CD4-positive, alpha-beta T cell (primary cell): ENCODE results near the gene MCC. TPM values are rescaled to one million over a fixed set of nuclear protein-coding genes. Genes with fewer than 3 reads are reported as not detected.

Experiments used
- ATAC-seq: fragments of 200-7000 bp; cut with Tn5 transposase; one replicate; pipeline ENCODE4 v1.10.0; 2022; ENCODE audit warnings: mild to moderate bottlenecking; ENCODE audit not compliant: poor library complexity
- CTCF ChIA-PET: fragments of 350-600 bp; sonication (Branson Sonifier 250); formaldehyde crosslinking; loops from one replicate; lab custom pipeline; 2021; ENCODE audit warnings: antibody characterized with exemption, inconsistent platforms; lab: Charles Lee
- POLR2A ChIA-PET: fragments of 350-600 bp; sonication (Branson Sonifier 250); formaldehyde crosslinking; loops from one replicate; lab custom pipeline; 2021; ENCODE audit warnings: antibody characterized with exemption, inconsistent platforms; lab: Charles Lee
- DNase-seq, 14 experiments: peaks; one replicate each; pipeline ENCODE4 v3.0.0-alpha.2; 2013 to 2020; ENCODE audit warnings: mixed read lengths in 2 of 14
- H3K27ac ChIP-seq, 2 donors: one replicate each; pipeline versions ENCODE4 v1.5.1 to v1.7.0; 2013; ENCODE audit warnings: low read length in 2 of 2, low read depth in 1 of 2, mild to moderate bottlenecking in 1 of 2
- H3K27me3 ChIP-seq, 2 experiments: 1 replicate in 1 of 2; 2 replicates in 1 of 2; pipeline versions ENCODE4 v1.6.1 to v1.7.0; 2013; ENCODE audit warnings: low read length in 2 of 2, control low read depth in 1 of 2, mild to moderate bottlenecking in 1 of 2, moderate library complexity in 1 of 2; ENCODE audit not compliant: insufficient read depth in 2 of 2, control insufficient read depth in 1 of 2
- H3K36me3 ChIP-seq: one replicate; pipeline ENCODE4 v1.6.1; 2013; ENCODE audit warnings: low read length, control low read depth; ENCODE audit not compliant: insufficient read depth
- H3K4me1 ChIP-seq: one replicate; pipeline ENCODE4 v1.6.1; 2013; ENCODE audit warnings: low read length, control low read depth; ENCODE audit not compliant: insufficient read depth
- H3K4me3 ChIP-seq: one replicate; pipeline ENCODE4 v1.5.1; 2013; ENCODE audit warnings: mild to moderate bottlenecking, low read length, moderate library complexity
- H3K9me3 ChIP-seq, 2 experiments: 1 replicate in 1 of 2; 2 replicates in 1 of 2; pipeline versions ENCODE4 v1.6.1 to v1.7.0; 2013; ENCODE audit warnings: low read length in 2 of 2, mild to moderate bottlenecking in 2 of 2, control low read depth in 1 of 2, moderate library complexity in 1 of 2; ENCODE audit not compliant: control insufficient read depth in 1 of 2, insufficient read depth in 1 of 2
- H3K27ac Mint-ChIP-seq: one replicate; pipeline ENCODE4 v1.8.0; 2020; ENCODE audit warnings: mixed read lengths
- H3K27me3 Mint-ChIP-seq: one replicate; pipeline ENCODE4 v1.8.0; 2021; ENCODE audit warnings: mixed read lengths
- H3K36me3 Mint-ChIP-seq: one replicate; pipeline ENCODE4 v1.8.0; 2021; ENCODE audit warnings: low read depth, mixed read lengths
- H3K4me1 Mint-ChIP-seq: one replicate; pipeline ENCODE4 v1.8.0; 2021; ENCODE audit warnings: low read depth, mixed read lengths
- H3K4me3 Mint-ChIP-seq: one replicate; pipeline ENCODE4 v1.8.0; 2020; ENCODE audit warnings: mild to moderate bottlenecking, mixed read lengths
- H3K9me3 Mint-ChIP-seq: one replicate; pipeline ENCODE4 v1.8.0; 2020; ENCODE audit warnings: mixed read lengths
- CTCF ChIP-seq: fragments of 200-600 bp; IDR thresholded peaks from one replicate; pipeline ENCODE4 v1.8.0; 2022; ENCODE audit warnings: antibody characterized with exemption, mild to moderate bottlenecking
- intact Hi-C, 2 experiments: fragments of 100-400 bp; cut with DNase I in 1 of 2; cut with micrococcal nuclease in 1 of 2; formaldehyde crosslinking; loops; one replicate each; pipeline versions ENCODE4 v1.15.1 to v1.9.0; 2023 to 2025; cut with DNase I, micrococcal nuclease
- total RNA-seq, 174 experiments: library from RNA in 2 of 174; stranded (reverse) in 2 of 174; gene quantifications; one replicate each; pipeline ENCODE4 v1.2.3 and lab custom pipeline; 2021 to 2026

Gene MCC
- total RNA-seq, 2 experiments from 2014 or later, result 3.2 to 3.3 TPM

DNA sequence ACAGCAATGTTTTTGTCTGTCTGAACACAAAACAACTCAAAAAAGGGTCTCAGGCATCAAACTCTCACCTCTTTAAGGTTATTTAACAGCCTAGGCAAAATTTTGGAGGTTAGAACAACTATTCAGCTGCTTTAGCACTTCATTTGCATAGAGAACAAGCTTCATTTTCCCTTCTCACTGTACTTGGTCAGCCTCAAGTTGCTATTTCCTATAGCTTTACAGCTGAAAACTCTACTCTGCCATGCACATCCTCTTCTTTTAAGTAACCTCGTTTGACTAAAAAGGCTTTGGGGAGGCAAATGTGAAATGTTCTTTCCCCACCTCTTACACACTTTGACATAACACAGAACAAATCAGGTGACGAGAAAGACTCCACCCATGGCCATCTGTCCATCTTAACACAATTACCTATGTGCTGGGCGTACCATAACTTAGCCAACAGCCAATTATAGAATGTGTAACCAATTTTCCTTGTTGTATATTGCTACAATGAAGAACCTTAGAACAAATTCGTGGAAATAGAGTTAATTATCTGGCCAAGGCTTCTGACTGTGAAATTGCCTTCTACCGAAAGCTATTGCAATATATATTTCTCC is 315.9 kb downstream of the MCC start:
- ATAC-seq (no peak), DNase-seq (no peak)
- Mint-ChIP-seq H3K4me3 (no peak overlapping the region), H3K27me3 (peaks cover 10% of the 10 kb centered on the region), H3K9me3 (no peaks in the 10 kb centered on the region), H3K36me3 (no peaks in the 10 kb centered on the region), H3K4me1 (no peaks in the 10 kb centered on the region), H3K27ac (no peak overlapping the region)
- H3K36me3 ChIP-seq, result no peaks in the 10 kb centered on the region
- no peak overlapping the region for H3K4me3 ChIP-seq
- POLR2A ChIA-PET, result no interaction called here
- H3K27ac ChIP-seq, result no peak overlapping the region
- TF ChIP-seq CTCF, result no peak
- H3K27me3 ChIP-seq, result no peaks in the 10 kb centered on the region
- intact Hi-C loops, result no loop called here
- no peaks in the 10 kb centered on the region for H3K4me1 ChIP-seq
- no peaks in the 10 kb centered on the region for H3K9me3 ChIP-seq
- CTCF ChIA-PET, result interaction anchor here (1.2 to 2.1 kb wide), 2 partner anchors 9 to 12 kb away, joined by 3 to 7 read pairs; no protein-coding TSS in a partner anchor

DNA sequence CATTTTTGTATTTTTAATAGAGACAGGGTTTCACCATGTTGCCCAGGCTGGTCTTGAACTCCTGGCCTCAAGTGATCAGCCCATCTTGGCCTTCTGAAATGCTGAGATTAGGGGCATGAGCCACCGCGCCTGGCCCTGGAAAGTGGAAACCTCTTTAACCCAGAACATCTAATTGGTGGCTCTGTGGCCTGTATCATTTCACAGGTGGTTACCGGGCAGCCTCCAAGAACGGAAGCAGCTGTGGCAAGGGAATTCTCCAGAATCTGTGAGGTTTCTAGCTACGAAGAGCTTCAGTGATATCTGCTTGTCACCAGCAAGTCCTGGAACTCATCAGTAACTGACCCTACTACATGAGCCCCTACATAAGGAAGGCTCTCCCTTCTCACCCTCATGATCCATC is 316.7 kb downstream of the MCC start:
- ChIA-PET CTCF (interaction anchor here (1.2 kb wide), 1 partner anchor 9 kb away, joined by 3 read pairs; no protein-coding TSS in a partner anchor), POLR2A (no interaction called here)
- H3K9me3 ChIP-seq, result no peaks in the 10 kb centered on the region
- no peak overlapping the region for H3K27ac Mint-ChIP-seq
- DNase-seq, result no peak
- no peak overlapping the region for H3K27ac ChIP-seq
- no peaks in the 10 kb centered on the region for H3K9me3 Mint-ChIP-seq
- no peaks in the 10 kb centered on the region for H3K36me3 Mint-ChIP-seq
- H3K4me3 Mint-ChIP-seq, result no peak overlapping the region
- no peak overlapping the region for H3K4me3 ChIP-seq
- no peaks in the 10 kb centered on the region for H3K27me3 ChIP-seq
- H3K4me1 ChIP-seq, result no peaks in the 10 kb centered on the region
- no peak for ATAC-seq
- peaks cover 10% of the 10 kb centered on the region for H3K27me3 Mint-ChIP-seq
- intact Hi-C loops, result no loop called here
- no peaks in the 10 kb centered on the region for H3K4me1 Mint-ChIP-seq
- TF ChIP-seq CTCF, result no peak
- H3K36me3 ChIP-seq, result no peaks in the 10 kb centered on the region

GRCh38 chr5:113170707-113171106 is 317.5 kb downstream of the MCC start:
- Mint-ChIP-seq H3K27me3 (peaks cover 10% of the 10 kb centered on the region), H3K4me3 (no peak overlapping the region), H3K9me3 (no peaks in the 10 kb centered on the region), H3K27ac (no peak overlapping the region), H3K4me1 (no peaks in the 10 kb centered on the region), H3K36me3 (no peaks in the 10 kb centered on the region)
- ChIA-PET CTCF (interaction anchor here (0.5 kb wide), 1 partner anchor 37 kb away, joined by 3 read pairs; no protein-coding TSS in a partner anchor), POLR2A (no interaction called here)
- H3K4me3 ChIP-seq, result no peak overlapping the region
- H3K4me1 ChIP-seq, result no peaks in the 10 kb centered on the region
- no peak for DNase-seq
- H3K36me3 ChIP-seq, result no peaks in the 10 kb centered on the region
- no peaks in the 10 kb centered on the region for H3K27me3 ChIP-seq
- no peak overlapping the region for H3K27ac ChIP-seq
- ATAC-seq, result no peak
- no peak for TF ChIP-seq CTCF
- H3K9me3 ChIP-seq, result no peaks in the 10 kb centered on the region
- intact Hi-C loops, result no loop called here
